ENCODE measurements around the gene SCMH1.

DNA sequence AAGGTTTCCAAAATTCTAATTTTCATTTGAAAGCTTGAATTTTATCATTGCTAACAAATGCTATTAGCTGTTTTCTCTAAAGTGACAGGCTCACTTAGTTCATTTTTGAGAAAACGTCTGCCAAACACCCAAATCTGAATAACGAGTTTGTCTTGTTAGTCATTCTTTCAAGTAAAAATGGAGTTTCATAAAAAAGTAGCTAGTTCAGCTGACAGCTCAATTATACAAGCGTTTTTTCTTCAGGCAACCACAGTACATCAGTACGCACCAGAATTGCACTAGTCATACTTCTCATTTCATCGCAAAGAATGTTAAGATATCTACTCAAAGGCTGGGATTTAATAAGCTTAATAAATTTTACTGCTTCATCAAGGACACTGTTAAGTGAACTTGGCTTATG lies 148.3 kb downstream of the SCMH1 start:
- TF ChIP-seq, protein P1, sequence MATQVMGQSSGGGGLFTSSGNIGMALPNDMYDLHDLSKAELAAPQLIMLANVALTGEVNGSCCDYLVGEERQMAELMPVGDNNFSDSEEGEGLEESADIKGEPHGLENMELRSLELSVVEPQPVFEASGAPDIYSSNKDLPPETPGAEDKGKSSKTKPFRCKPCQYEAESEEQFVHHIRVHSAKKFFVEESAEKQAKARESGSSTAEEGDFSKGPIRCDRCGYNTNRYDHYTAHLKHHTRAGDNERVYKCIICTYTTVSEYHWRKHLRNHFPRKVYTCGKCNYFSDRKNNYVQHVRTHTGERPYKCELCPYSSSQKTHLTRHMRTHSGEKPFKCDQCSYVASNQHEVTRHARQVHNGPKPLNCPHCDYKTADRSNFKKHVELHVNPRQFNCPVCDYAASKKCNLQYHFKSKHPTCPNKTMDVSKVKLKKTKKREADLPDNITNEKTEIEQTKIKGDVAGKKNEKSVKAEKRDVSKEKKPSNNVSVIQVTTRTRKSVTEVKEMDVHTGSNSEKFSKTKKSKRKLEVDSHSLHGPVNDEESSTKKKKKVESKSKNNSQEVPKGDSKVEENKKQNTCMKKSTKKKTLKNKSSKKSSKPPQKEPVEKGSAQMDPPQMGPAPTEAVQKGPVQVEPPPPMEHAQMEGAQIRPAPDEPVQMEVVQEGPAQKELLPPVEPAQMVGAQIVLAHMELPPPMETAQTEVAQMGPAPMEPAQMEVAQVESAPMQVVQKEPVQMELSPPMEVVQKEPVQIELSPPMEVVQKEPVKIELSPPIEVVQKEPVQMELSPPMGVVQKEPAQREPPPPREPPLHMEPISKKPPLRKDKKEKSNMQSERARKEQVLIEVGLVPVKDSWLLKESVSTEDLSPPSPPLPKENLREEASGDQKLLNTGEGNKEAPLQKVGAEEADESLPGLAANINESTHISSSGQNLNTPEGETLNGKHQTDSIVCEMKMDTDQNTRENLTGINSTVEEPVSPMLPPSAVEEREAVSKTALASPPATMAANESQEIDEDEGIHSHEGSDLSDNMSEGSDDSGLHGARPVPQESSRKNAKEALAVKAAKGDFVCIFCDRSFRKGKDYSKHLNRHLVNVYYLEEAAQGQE (IDR thresholded peaks at IDR 0.05; ENCODE audit: low read depth): no peak
- TF ChIP-seq FOXM1 (IDR thresholded peaks at IDR 0.05; ENCODE audit: borderline replicate concordance, low read depth) (no peak), YY1 (IDR thresholded peaks at IDR 0.05; ENCODE audit: low read depth) (no peak), EP300 (IDR thresholded peaks at IDR 0.05; ENCODE audit: borderline replicate concordance) (no peak), USF1 (IDR thresholded peaks at IDR 0.05) (no peak), MAX (IDR thresholded peaks at IDR 0.05) (no peak), EGR1 (IDR thresholded peaks at IDR 0.05) (no peak), CEBPB (IDR thresholded peaks at IDR 0.05) (no peak), TAF1 (IDR thresholded peaks at IDR 0.05; ENCODE audit: low read depth) (no peak), RAD21 (IDR thresholded peaks at IDR 0.05; ENCODE audit: low read depth) (no peak), TEAD4 (IDR thresholded peaks at IDR 0.05) (no peak), NFIC (IDR thresholded peaks at IDR 0.05) (no peak)
